HG02870 (cell line): ENCODE results near the gene ATP1A1.

Experiments used
- ATAC-seq: cut with Tn5 transposase; IDR thresholded peaks from one replicate; pipeline ENCODE4 v1.9.1; 2021; ENCODE audit warnings: mild to moderate bottlenecking, moderate library complexity; ENCODE audit not compliant: unreplicated experiment

Gene ATP1A1

GRCh38 chr1:116412480-116412798, 39.4 kb downstream of the ATP1A1 start:
- no peak for ATAC-seq

DNA sequence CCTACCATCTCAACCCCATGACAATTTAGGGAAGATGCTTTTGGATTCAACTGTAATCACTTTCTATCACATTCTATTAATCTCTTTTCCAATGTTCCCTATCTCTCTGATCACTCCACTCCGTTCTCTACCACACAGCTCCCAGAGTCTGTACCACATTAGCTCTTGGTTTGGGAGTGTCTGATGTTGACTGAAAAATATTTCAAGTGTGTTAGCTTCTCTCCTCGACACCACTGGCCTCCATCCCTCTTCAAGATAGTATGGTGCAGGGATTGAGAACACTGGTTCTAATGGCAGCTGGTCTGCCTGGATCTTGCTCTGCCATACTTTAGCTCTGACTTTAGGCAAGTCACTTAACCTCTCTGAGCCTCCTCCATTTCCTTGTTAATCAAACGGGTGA, 39.9 kb downstream of the ATP1A1 start:
- no peak for ATAC-seq

GRCh38 chr1:116413414-116413813, 40.4 kb downstream of the ATP1A1 start:
- ATAC-seq, result no peak

DNA sequence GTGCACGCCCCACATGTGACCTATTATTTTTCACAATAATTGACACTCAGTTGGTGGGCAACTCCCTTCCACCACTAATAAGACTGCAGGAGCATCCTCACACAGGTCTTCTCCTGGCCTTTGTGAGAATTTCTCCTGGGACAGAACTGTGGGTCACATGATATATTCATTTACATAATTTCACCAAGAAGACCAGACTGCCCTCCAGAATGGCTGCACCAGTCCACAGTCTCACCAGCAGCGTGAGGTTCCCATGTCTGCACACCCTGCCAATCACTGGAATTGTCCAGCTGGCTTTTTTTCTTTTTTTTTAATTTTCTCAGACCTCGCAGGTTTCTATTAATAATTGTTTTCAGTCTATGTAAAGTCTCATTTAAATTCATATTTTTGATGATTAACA, 41.3 kb downstream of the ATP1A1 start:
- ATAC-seq, result no peak

GRCh38 chr1:116415200-116415698, 42.2 kb downstream of the ATP1A1 start:
- no peak for ATAC-seq

GRCh38 chr1:116415699-116416533, 42.9 kb downstream of the ATP1A1 start:
- ATAC-seq, result no peak

DNA sequence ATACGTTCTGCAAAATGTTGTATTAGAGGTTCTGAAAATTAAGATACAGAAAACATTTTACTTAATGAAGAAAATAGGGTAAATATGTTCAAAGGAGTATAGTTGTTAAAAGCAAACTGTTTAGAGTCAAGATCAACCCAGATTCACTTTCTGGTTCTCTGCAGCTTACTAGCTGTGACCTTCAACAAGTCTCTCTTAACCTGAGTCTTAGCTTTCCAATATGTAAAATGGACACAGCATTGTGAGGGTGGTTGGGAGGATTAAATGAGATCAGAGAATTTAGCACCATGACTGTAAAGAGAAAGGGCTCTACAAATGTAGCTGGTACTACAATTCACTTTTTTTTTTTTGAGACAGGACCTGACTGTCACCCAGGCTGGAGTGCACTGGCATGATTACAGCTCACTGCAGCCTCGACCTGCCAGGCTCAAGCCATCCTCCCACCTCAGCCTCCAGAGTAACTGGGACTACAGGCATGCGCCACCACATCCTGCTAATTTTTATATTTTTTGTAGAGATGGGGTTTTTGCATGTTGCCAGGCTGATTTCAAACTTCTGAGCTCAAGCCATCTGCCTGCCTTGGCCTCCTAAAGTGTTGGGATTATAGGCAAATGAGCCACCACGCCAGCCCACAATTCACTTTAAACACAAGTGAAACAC, 43.9 kb downstream of the ATP1A1 start:
- no peak for ATAC-seq

DNA sequence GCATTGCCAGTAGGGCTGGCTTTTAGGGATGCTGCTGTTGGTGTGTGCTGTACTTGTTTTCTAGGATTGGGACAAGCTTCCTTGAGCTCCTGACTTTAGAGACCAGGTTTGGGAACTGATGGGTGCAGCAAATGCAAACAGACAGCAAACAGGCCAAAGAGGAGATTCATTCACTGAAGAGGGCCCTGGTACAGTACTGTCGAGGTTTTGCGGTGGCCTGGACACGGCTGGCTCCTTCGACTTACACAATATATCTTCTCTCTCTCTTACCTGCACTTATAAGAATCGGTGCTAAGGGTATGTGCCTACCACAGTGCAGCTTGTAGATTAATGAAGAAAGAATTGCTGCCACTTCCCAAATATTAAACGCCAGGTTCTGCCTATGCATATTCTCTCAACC, 44.6 kb downstream of the ATP1A1 start:
- ATAC-seq, result no peak

- peak; percentile 70 for ATAC-seq
These were observed 45.2 kb downstream of the ATP1A1 start for GRCh38 chr1:116418091-116418830.

- no peak for ATAC-seq
These were observed 47.6 kb downstream of the ATP1A1 start for GRCh38 chr1:116420417-116421200.

- no peak for ATAC-seq
These were observed 51.4 kb downstream of the ATP1A1 start for GRCh38 chr1:116424438-116424837.

DNA sequence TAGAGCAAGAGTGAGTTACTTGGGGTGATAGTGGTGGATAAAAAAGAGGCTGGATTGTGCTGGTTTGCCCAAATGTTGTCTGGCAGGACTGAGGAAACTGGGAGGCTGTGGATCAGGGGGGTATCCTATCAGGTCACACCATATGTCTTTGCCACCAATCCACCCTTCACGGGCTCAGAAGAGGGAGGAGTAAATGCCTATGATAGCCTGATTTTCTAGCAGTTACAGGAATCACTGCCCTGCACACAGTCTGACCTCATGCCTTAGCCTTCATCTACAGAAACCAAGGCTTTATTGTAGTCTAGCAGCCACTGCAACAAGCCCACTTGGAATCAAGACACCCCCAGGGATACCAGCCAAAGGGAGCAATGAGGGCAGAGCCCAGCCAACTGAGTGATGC, 51.8 kb downstream of the ATP1A1 start:
- ATAC-seq, result no peak

- no peak for ATAC-seq
These were observed 52.9 kb downstream of the ATP1A1 start for GRCh38 chr1:116425987-116426386.

- no peak for ATAC-seq
These were observed 53.4 kb downstream of the ATP1A1 start for GRCh38 chr1:116426401-116426800.

DNA sequence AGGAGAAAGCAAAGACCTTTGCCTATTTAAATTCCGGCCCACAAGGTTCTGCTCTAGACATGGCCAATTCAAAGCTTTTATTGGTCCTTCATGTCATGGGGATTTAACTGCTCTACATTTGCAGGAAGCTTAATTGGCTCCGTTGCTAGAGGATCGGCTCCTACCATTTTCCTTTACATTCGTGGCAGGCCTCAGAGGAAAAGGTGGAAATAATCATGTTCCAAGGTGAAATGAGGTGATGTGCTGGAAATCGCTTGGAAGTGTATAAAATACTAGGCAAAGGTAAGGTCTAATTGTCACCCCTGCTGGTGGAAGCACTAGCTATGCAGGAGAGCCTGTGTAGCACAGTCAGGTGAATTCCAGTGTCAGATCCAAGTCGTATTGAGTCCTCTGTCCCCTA, 55.5 kb downstream of the ATP1A1 start:
- ATAC-seq, result no peak

GRCh38 chr1:116429821-116430374, 56.9 kb downstream of the ATP1A1 start:
- ATAC-seq, result no peak

GRCh38 chr1:116431870-116432500, 58.9 kb downstream of the ATP1A1 start:
- ATAC-seq, result no peak

- no peak for ATAC-seq
These were observed 59.7 kb downstream of the ATP1A1 start for GRCh38 chr1:116432655-116433265.
